Measurements from ENCODE around the gene RAPGEF6.
"Not testable (repeated sequence)": the region's sequence is repeated elsewhere in the genome, so short reads cannot be mapped to it uniquely, and the experiment has no call there.

RAPGEF6 gene

GRCh38 chr5:131457193-131457592 lies 177.8 kb downstream of the RAPGEF6 start:
- in situ Hi-C loops (cut with HindIII; ENCODE audit: low sequenced_read_pairs): no loop called here

DNA sequence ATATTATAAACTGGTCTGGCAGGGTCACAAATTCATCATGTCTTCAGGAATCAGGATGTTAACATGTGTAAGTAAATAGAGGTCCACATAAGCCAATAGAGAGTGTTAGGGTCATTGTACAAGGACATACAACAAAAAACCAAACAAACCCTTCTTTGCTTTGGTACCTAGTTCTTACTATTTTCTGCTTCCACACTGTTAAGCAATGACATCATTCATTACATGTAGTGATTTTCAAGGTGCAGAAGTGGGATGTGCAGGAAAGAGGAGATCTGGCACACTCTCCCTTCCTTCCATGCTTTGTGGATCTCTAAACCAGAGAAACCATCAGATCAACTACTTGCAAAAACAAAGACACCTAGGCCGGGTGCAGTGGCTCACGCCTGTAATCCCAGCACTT lies 184.1 kb downstream of the RAPGEF6 start:
- in situ Hi-C loops (cut with HindIII; ENCODE audit: low sequenced_read_pairs): no loop called here

DNA sequence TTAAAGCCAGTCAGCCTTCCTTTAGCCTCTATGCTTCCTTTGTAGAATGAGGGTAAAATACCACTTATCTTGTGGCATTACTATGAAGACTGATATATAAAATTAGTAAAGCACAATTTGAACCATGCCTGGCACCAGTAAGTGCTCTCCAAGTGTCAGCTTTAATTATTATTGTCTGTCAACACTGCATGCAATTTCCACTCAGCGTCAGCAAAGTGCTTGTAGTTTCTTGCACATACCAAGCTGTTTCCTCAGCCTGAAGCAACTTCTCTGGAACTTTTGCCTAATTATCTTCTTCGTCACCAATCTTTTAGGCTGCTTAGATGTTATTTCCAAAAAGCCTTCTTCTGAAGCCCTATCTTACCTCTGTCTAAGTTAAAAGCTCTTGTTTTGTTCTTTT lies 193.8 kb downstream of the RAPGEF6 start:
- in situ Hi-C loops (cut with HindIII; ENCODE audit: low sequenced_read_pairs): no loop called here

GRCh38 chr5:131436081-131436480 lies 198.9 kb downstream of the RAPGEF6 start:
- in situ Hi-C loops (cut with HindIII; ENCODE audit: low sequenced_read_pairs): no loop called here

DNA sequence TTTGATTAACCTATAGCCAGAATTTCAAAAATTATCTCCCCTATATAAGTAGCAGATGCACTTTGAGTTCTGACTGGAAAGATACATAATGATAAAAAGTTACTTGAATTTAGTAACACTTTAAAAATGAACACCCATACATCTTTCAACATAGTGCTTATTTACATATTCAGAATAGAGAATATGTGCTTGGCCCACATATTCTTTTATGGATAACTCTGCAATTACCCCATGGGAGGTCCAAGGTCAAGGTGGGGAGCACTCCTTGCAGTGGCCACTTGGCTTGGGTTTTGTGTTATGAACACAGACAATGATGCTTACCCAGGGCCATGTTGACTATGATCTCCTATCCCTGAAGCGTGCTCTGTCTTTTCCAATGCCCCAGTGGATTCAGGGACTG lies 201.9 kb downstream of the RAPGEF6 start:
- in situ Hi-C loops (cut with HindIII; ENCODE audit: low sequenced_read_pairs): no loop called here

DNA sequence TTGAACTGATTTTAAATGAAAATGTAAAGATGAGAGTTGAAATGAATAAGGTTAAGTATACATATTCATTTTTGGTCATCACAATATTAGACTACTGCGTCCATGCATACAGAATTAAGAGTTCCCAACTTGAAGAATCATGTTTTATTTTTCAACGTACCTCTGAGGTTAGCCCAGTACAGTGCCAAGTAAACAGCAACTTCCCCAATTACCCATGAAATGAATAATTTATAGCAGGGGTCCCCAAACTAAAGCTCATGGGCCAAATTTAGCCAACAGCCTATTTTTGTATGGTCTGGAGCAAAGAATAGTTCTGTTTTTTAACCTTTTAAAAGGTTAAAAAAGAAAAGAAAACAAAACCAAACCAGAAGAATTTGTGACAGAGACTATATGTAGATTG lies 203.2 kb downstream of the RAPGEF6 start:
- in situ Hi-C loops (cut with HindIII; ENCODE audit: low sequenced_read_pairs): no loop called here

DNA sequence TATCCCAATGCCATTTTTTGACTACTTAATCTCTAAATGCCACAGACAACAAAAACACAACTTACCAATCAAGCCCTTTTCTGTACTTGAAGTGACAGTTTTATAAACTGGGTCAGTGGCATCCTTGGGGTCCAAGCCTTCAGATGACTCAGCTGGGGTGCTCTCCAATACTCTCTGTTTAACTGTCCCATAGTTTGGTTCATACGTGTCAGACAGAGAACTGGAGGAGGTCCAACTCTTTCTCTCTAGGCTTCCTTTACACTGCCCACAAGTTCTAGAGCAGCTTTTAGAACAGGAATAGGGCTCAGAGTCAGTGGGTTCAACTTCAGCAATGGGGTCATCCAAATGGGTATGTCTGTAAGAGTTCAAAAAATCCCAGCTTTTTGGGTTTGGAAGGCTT lies 204.2 kb downstream of the RAPGEF6 start:
- in situ Hi-C loops (cut with HindIII; ENCODE audit: low sequenced_read_pairs): no loop called here

- in situ Hi-C loops (cut with HindIII; ENCODE audit: low sequenced_read_pairs): no loop called here
These were observed 209.0 kb downstream of the RAPGEF6 start for GRCh38 chr5:131426011-131426410.

GRCh38 chr5:131423056-131423455 lies 212.0 kb downstream of the RAPGEF6 start:
- in situ Hi-C loops (cut with HindIII; ENCODE audit: low sequenced_read_pairs): no loop called here

- in situ Hi-C loops (cut with HindIII; ENCODE audit: low sequenced_read_pairs): no loop called here
These were observed 215.2 kb downstream of the RAPGEF6 start for GRCh38 chr5:131419877-131420276.

DNA sequence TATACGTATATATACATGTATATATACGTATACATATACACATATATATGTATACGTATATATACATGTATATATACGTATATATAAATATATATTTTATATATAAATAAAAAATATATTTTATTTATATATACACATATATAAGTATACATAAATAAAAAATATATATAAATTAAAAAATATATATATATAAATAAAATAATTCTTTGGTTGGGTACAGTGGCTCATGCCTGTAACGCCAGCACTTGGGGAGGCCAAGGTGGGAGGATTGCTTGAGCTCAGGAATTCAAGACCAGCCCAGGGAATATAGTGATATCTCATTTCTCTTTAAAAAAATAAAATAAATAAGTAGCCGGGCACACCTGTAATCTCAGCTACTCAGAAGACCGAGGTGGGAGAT lies 216.2 kb downstream of the RAPGEF6 start:
- in situ Hi-C loops (cut with HindIII; ENCODE audit: low sequenced_read_pairs): no loop called here

GRCh38 chr5:131417240-131417869 lies 217.7 kb downstream of the RAPGEF6 start:
- in situ Hi-C loops (cut with HindIII; ENCODE audit: low sequenced_read_pairs): no loop called here

DNA sequence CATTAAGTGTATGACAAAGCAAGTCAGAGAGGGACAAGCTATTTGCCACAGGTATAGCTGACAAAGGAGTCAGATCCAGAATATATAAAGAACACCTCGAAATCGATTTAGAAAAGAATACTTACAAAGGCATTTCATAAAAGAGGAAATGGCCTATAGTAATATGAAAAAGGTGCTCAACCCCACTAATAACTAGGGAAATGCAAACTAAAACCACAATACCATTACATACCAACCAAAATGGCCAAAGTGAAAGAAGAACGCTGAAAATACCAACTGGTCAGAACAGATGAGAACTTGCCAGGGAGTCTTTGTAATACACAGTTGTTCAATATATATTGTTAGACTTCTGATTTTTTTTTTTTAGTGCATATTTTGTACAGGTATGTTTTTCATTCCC lies 218.3 kb downstream of the RAPGEF6 start:
- in situ Hi-C loops (cut with HindIII; ENCODE audit: low sequenced_read_pairs): no loop called here

DNA sequence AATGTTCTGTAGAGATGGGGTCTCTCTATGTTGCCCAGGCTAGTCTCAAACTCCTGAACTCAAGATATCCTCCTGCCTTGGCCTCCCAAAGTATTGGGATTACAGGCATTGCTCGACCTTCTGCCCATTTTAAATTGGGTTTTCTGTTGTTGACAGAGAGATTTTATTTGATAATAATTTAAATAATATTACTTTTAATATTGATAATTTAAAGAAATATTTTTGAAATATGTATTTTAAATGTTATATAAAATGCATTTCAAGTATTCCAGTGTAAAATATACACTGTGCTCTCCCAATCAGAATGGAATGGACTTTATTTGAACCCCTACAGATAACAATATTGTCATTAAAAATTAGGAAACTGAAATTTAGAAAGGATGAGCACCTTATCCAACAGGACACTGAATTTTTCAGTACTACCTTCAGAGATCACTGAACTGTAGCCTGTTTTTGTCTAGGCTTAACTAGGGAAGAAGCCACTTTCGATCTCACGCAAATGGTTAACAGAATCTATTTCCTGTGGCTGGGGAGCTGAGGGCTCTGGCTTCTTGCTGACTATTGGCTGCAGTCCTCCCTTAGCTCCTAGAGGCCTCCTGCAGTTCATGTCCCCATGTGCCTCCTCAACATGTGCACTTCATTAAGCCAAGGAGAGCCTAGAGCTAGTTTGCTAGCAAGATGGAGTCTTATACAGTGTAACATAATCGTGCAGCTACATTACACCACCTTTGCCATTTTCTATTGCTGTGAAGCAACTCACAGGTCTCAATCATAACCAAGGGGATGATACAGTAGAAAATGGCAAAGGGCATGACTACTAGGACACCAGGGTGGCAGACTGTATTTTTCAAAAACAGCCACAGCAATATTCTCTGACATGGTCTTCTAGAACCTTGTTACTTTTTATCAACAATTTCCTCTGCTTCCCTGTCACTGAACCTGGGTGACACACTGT lies 221.1 kb downstream of the RAPGEF6 start:
- in situ Hi-C loops (cut with HindIII; ENCODE audit: low sequenced_read_pairs): no loop called here

DNA sequence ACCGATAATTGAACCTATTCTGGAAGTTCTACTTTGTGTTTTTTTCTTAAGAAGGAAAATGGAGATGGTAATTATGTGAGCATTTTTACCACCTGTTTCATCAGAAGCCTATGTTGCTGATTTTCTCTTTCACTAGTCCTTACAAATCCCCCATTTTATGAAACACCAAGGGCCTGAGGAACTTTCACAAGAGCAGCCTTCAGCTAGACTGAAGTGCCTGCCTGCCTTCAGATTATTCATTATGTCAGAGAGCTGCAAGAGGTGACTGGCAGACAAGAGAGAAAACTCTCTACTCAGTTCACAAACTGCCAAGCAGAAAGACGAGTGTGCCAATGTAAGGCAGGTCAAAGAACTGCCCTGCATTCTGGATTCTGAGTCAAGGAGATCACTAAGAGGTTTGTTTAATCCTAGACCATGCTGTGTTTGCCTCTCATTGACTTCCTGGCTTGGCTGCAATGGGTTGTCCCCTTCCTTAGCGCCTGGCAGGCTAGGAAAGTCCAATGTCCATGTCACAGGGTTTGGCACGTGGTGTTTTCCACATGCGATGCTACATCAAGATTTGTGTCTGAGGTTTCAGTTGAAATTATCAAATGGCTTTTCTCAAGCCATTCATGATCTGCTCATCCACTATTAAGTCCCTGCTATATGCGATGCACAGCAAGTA lies 227.9 kb downstream of the RAPGEF6 start:
- in situ Hi-C loops (cut with HindIII; ENCODE audit: low sequenced_read_pairs): no loop called here

DNA sequence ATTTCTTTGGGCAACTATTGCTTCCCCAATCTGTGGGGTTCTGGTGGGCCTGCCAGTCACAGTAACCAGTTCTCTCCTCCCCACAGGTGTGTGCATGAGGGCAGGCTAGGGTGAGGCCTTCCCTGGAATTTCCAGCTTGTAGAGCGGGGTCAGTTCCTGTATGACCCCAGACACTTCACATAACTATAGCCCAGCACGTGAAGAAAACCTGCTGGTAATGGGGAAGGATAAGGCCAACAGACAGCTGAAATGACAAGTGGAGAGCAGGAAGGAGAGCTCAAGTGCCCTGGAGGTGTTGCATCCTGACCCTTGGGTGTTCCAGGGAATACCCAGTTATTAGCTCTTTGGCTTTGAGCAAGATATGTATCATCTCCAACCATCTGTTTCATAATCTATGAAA lies 229.0 kb downstream of the RAPGEF6 start:
- in situ Hi-C loops (cut with HindIII; ENCODE audit: low sequenced_read_pairs): no loop called here

- in situ Hi-C loops (cut with HindIII; ENCODE audit: low sequenced_read_pairs): no loop called here
These were observed 229.4 kb downstream of the RAPGEF6 start for GRCh38 chr5:131405674-131406073.

- in situ Hi-C loops (cut with HindIII; ENCODE audit: low sequenced_read_pairs): no loop called here
These were observed 234.4 kb downstream of the RAPGEF6 start for GRCh38 chr5:131400585-131400984.

DNA sequence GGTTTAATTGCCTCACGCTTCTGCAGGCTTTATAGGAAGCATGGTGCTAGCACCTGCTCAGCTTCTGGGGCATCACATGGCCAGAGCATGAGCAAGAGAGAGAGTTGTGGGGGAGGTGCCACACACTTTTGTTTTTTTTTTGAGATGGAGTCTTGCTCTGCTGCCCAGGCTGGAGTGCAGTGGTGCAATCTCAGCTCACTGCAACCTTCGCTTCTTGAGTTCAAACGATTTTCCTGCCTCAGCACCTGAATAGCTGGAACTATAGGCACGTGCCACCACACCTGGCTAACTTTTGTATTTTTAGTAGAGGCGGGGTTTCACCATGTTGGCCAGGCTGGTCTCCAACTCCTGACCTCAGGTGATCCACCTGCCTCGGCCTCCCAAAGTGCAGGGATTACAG lies 236.0 kb downstream of the RAPGEF6 start:
- in situ Hi-C loops (cut with HindIII; ENCODE audit: low sequenced_read_pairs): not testable (repeated sequence)

DNA sequence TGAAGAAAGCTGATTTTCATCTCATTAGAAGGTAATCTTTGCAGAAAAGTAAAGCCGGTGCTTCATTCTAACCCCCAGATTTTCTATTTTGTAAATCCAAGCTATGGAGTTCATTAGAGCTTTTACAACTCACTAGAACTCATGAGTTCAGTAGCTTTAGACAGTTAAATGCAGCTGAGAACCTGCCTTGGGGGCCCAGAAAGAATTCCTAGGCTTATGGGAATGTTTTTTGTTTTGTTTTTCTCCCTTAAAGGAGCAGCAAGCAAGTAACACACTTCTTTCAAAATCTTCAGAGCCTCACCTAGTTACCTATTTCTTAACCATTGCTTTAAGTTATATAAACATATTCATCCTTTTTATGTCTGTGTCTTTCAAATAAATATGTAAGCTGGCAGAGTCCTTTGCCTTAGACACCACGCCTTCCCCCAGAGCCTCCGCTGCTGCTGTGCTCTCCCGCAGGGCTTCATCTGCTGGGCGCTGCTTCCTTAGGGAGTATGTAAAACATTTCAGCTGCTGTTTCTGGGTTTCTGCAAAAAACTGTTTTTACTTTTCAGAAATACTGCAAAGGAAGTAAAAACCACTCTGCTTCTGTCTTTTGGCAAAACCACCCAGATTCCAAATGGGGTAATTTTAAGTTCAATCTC lies 238.3 kb downstream of the RAPGEF6 start:
- in situ Hi-C loops (cut with HindIII; ENCODE audit: low sequenced_read_pairs): no loop called here

GRCh38 chr5:131396015-131396414 lies 239.0 kb downstream of the RAPGEF6 start:
- in situ Hi-C loops (cut with HindIII; ENCODE audit: low sequenced_read_pairs): no loop called here

Measured in DLD1 (cell line).